NOMO-1 treated with DMSO at 0.1 percent for 48 hours (cell line): Measurements from ENCODE around the gene RLBP1.
"Not testable (repeated sequence)": the region's sequence is repeated elsewhere in the genome, so short reads cannot be mapped to it uniquely, and the experiment has no call there.

Source experiments
- DNase-seq: peaks from one replicate; lab custom pipeline; 2025; ENCODE audit not compliant: unreplicated experiment; lab: John Stamatoyannopoulos, UW

Gene RLBP1

DNA sequence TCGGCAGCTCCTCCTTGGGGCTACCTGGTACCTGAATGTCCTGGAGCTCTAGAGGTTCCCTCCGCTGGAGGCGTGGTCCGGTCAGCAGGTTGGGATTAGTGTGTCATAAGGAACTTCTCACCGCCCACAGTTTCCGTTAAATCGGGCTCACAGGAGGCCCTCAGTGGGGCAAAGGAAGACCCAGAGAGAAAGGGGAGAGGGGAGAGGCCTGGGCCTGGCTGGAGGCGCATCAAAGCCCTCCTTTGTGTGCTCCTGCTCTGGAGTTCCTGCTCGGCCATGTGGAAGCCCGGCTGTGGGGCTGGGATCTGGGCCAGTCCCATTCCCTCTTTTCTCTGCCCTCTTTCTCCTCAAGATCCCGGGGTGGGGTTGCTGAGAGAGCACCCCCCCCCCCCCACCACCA, at the start of gene RLBP1:
RLBP1 (minus strand) TSS at position 37 of the 400 bp plus-strand sequence. CDS start 2,604 bp downstream, outside the sequence.
- no peak for DNase-seq

DNA sequence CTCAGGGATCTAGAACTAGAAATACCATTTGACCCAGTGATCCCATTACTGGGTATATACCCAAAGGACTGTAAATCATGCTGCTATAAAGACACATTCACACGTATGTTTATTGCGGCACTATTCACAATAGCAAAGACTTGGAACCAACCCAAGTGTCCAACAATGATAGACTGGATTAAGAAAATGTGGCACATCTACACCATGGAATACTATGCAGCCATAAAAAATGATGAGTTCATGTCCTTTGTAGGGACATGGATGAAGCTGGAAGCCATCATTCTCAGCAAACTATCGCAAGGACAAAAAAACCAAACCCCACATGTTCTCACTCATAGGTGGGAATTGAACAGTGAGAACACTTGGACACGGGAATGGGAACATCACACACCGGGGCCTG, 28.8 kb upstream of the RLBP1 start:
- not testable (repeated sequence) for DNase-seq

GRCh38 chr15:89248584-89248983, 27.2 kb upstream of the RLBP1 start:
- no peak for DNase-seq

DNA sequence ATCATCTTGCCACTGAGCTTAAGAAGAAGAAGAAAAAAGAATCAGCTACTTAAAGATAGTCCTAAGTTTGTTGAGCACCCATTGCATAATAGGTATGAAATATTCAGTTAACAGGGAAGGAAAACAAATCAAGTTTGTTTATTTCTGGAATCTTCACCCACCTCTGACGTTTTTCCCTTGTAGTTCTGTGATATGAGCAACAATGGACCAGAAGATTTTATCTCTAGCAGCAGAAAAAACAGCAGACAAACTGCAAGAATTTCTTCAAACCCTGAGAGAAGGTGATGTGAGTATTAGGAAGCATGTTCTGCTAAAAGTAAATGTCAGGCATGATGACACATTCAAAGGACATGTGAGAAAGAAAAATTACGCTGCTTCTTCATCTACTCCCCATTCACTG, 26.1 kb upstream of the RLBP1 start:
- no peak for DNase-seq

GRCh38 chr15:89244574-89244903, 23.2 kb upstream of the RLBP1 start:
- DNase-seq: no peak

GRCh38 chr15:89243691-89244573, 22.6 kb upstream of the RLBP1 start, which contains the start of gene FANCI:
Gene FANCI (plus strand): TSS chr15:89243979. CDS start chr15:89247648, 3,669 bp downstream.
- peak; percentile 93 for DNase-seq

- peak; percentile 30 for DNase-seq
These were observed 21.8 kb upstream of the RLBP1 start for GRCh38 chr15:89243046-89243690.

DNA sequence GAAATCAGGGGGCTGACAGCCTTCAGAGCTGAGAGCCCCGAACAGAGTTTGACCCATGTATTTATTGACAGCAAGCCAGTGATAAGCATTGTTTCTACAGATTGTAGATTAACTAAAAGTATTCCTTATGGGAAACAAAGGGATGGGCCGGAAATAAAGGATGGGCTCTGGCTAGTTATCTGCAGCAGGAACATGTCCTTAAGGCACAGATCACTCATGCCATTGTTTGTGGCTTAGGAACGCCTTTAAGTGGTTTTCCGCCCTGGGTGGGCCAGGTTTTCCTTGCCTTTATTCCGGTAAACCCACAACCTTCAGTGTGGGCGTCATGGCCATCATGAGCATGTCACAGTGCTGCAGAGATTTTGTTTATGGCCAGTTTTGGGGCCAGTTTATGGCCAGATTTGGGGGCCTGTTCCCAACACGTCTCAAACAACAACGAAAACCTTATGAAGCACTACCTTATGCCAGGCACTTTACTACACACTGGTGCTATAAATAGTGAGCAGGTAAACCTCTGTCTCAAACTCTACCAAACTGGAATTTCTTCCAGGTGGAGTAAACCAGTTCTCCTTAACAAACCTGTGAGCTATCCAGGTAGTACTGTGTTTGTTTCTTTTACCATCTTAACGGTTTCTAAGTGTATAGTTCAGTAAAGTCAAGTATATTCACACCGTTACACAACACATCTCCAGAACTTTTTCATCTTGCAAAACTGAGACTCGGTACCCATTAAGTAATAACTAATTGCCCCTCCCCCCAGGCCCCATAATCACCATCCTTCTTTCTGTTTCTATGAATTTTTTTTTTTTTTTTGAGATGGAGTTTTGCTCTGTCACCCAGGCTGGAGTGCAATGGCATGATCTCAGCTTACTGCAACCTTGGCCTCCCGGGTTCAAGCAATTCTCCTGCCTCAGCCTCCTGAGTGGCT, 18.8 kb upstream of the RLBP1 start:
- DNase-seq: not testable (repeated sequence)

GRCh38 chr15:89231832-89232231, 10.5 kb upstream of the RLBP1 start:
- no peak for DNase-seq

GRCh38 chr15:89230277-89230676, 8.9 kb upstream of the RLBP1 start:
- DNase-seq: no peak

DNA sequence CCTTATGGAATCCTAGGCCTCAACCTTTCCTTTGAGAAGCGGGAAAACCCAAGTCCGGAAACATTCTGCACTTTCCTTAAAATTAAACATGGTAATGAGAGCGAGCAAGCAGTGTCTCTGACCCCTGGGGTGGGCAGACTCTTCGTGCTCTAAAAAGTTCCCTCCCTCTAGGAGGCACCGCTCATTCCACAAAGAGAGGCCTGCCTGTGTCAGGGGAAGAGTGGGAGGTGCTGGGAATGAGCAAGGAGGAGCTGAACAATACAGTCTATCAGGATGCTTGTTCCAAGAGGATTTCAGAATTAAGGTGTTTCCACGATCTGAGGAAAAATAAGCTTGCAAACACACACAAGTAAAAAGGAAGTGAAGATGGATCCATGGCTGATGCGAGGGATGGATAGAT, 6.0 kb upstream of the RLBP1 start:
- DNase-seq: no peak

DNA sequence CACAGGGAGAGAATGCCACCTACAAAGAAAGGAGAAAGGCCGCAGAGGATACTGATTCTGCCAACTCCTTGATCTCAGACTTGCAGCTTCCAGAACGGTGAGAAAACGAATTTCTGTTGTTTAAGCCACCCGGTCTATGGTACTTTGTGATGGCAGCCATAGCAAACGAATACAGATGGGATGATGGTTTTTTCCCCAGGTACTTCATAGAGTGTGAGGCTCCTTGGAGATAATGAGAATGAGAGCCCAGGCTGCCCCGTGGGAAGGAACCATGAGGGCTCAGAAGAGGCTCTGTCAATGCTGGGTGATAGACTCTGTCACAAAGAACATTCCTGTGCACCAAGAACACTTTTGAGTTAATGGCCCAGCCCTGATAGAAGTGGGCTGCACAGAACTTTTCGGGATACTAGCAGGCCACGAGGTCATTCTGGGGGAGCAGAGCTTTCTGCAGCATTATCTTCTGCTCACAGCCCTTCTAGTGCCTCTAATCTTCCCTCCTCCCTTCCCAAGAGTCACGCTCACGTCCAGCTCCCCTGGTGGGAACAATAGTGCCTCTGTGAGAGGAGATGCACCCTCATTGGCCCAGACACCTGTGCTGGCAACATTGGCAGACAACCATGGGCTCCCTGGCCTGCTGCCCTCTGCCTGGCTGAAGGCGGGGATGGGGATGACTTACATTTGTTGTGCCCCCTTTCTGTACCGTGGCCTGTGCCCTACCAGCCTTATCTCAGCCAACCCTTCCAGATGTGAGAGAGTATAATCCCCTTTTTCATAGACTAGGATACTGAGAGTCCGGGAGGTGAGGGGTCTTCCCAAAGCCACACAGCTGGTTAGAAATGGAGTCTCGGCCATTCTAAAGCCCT, 5.2 kb upstream of the RLBP1 start:
- no peak for DNase-seq

DNA sequence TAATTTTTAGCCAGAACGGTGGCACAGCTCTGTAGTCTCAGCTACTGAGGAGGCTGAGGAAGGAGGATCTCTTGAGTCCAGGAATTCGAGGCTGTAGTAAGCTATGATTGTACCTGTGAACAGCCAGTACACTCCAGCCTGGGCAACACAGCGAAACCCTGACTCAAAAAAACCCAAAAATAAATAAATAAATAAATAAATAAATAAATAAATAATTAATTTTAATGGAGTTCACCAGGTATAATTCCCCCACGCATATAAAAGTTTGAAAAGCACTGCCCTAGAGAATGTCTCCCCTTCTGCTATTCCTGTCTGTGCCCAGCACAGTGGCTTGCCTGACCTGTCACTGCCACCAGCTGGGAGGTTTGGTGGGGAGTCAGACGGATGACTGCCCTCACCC, 4.2 kb upstream of the RLBP1 start:
- DNase-seq: no peak

DNA sequence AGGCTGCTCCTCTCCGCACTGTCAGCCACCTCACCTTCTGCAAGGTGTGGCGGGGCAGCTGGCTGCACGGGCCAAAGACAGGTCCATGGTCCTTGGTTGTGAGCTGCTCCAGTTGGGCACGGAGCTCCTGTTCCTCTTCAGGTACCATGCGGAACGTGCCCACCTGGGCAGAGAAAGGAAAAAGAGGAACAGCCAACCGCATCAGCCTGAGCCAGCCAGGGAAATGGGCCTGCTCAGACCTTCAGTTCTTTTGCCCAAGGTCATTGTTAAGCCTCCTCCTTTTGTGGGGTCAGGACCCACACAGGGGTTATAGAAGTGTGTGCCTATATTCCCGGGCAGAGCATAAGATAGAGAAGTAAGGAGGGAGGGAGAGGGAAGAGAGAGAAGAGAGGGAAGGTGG, 2.8 kb downstream of the RLBP1 start:
- DNase-seq: no peak

DNA sequence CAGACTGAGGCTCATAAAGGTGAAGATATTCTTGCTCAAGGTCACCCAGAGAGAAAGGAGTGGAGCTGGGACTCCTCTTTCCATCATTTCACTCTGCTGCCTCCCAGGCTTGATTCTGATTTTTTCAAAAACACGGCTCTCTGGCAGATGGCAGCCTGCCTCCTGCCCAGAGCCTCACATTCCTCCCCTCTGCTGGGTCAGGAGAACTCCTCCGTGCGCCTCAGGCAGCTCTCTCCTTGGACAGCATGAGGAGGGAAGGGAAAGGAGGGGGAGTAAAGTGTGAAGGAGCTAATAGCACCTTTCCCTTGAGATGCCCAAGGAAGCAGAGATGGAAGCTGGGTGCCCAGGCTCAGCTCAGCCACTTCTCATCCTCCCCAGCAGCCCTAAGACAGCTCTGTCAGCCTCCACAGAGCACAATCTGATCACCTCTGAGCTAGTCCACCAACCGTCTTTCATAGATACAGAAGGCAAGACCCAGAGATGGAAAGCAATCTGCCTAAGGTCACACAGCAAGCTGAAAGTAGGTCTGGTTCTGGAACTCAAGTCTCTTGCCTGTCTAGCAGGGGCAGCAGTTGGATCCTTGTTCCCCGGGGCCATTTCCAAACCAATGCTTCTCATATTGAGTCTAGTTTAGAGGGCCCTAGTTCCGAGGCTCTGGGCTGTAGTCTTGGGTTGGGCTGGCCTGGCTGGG, 3.5 kb downstream of the RLBP1 start:
- no peak for DNase-seq

DNA sequence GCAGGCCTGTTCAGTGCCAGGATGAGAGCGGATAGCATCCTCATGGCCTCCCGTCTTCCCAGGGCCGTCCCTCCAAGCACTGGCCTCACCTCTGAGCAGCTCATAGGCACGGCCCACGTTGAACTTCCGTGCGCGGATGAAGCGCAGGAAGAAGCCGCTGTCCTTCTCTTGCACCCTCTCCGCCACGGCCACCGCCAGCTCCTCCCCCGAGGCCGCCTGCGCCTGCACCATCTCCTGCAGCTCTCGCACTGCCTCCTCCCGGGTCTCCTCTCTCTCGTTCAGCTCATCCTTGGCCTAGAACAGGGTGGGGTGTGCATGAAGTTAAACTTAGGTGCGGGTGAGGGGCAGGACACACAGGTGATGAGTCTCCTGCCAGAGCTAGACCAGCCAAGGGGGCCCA, 4.3 kb downstream of the RLBP1 start:
- DNase-seq: no peak

- DNase-seq: no peak
These were observed 5.8 kb downstream of the RLBP1 start for GRCh38 chr15:89215627-89216026.

GRCh38 chr15:89211678-89212170, 9.7 kb downstream of the RLBP1 start:
- peak; percentile 30 for DNase-seq

DNA sequence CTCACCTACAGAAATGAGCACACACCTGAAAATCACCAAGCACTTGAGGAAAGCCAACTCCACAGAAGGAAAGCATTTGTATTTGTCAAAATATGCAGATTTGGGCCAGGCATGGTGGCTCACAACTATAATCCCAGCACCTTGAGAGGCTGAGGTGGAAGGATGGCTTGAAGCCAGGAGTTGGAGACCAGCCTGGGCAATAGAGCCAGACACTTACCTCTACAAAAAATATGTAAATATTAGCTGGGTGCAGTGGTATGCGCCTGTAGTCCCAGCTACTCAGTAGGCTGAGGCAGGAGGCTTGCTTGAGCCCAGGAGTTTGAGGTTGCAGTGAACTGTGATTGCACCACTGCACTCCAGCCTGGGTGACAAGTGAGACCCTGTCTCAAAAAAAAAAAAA, 12.3 kb downstream of the RLBP1 start:
- DNase-seq: no peak

- no peak for DNase-seq
These were observed 13.1 kb downstream of the RLBP1 start for GRCh38 chr15:89208256-89208655.
